Kasumi-1 (cell line): ENCODE measurements around the gene OCIAD2.
"Not testable (repeated sequence)": the region's sequence is repeated elsewhere in the genome, so short reads cannot be mapped to it uniquely, and the experiment has no call there.

Experiments used
- DNase-seq, 2 experiments: peaks; one replicate each; lab custom pipeline; 2025; lab: John Stamatoyannopoulos, UW

The OCIAD2 gene

DNA sequence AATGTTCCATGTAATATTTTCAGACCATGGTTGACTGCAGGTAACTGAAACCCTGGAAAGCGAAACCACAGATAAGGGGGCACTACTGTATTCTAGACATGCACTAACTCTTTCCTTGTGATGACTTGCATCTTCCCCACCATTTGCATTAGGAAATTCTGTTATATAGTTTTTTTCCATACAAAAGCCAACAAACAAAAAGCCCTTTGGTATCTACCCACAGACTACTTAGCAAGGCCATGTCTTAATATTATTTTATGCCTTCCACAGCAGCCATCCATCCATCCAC lies 52.2 kb downstream of the OCIAD2 start:
- DNase-seq: no peak

DNA sequence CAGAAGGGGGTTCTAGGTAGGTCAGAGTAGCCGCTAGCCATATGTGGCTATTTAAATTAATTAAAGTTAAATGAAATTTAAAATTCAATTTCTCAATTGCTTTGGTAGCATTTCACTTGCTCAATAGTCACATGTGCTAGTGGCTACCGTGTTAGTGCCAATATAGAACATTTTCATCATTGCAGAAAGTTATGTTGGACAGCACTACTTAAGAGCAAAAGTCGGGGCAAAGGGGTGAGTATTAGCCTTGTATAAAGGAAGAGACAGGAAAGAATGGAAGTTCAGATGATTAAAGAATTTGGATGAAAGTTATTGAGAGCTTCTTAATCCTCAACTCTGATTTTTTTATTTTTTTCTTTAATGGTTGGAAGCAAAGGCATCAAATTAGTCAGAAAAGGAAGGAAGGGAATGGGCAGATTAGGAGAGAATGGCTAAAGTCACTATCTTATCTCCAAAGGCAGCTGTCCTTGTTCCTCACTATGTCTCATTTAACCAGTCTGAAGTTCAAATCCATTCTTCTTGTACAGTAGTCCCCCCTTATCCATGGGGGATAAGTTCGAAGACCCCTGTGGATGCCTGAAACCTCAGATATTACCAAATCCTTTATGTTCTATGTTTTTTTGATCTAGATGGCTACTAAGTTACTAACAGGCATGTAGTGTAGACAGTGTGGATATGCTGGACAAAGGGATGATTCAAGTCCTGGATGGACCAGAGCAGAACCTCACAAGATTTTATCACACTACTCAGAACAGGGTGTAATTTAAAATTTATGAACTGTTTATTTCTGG lies 52.8 kb downstream of the OCIAD2 start:
- DNase-seq: no peak

- no peak for DNase-seq
These were observed 54.9 kb downstream of the OCIAD2 start for GRCh38 chr4:48851651-48852050.

DNA sequence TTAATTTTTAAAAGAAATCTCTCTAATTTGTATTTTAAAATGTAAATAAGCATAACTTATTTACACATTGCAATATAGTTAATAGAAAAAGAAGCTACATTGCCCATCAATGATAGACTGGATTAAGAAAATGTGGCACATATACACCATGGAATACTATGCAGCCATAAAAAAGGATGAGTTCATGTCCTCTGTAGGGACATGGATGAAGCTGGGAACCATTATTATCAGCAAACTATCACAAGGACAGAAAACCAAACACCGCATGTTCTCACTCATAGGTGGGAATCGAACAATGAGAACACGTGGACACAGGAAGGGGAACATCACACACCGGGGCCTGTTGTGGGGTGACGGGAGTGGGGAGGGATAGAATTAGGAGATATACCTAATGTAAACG lies 57.8 kb downstream of the OCIAD2 start:
- not testable (repeated sequence) for DNase-seq

DNA sequence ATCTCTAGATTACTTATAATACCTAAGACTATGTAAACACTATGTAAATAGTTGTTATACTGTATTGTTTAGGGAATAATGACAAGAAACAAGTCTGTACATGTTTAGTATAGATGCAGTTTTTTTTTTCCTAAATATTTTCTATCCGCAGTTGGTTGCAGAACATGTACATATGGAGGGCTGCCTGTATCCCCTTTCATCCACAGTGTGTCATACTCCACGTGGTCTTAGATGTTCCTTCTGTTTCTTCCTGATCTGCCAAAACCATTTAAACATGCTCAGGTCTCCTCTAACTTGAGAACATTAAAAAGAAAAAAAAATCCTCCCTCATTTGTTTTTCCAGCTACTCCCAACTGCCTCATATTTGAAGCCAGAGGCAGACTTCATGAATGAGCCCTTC lies 61.7 kb downstream of the OCIAD2 start:
- DNase-seq: no peak

GRCh38 chr4:48841045-48841827 lies 65.3 kb downstream of the OCIAD2 start:
- no peak for DNase-seq

DNA sequence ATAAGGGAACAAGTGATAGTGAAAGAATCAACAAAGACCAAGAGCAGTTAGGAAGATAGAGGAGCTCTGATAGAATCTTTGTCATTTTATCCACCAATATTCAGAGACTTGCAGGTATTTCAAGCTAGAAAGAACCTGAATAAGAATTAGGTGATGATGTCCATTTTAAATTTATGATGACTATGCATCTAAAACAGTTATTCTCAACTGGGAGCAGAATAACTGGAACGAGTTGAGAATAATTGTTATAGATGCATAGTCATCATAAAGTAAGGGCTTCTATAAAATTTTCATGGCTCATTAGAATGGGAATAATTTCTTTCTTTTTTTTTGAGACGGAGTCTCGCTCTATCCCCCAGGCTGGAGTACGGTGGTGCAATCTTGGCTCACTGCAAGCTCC lies 69.9 kb downstream of the OCIAD2 start:
- DNase-seq: no peak
